Smooth muscle cell (in vitro differentiated cells): Measurements from ENCODE around the gene DPP4. TPM values are rescaled to one million over a fixed set of nuclear protein-coding genes. Genes with fewer than 3 reads are reported as not detected.
A peak's percentile ranks its signal among the peaks of the same experiment; 100 is the strongest.

Experiments used
- DNase-seq: peaks from one replicate; lab custom pipeline; 2025; ENCODE audit not compliant: unreplicated experiment; lab: John Stamatoyannopoulos, UW
- H2AFZ ChIP-seq: fragments of 200-600 bp; sonication (generic); 2 replicates; pipeline ENCODE4 v1.6.0; 2016; ENCODE audit warnings: antibody characterized with exemption, low read depth, mild to moderate bottlenecking
- H3F3A ChIP-seq: fragments of 200-600 bp; sonication (generic); 2 replicates; pipeline ENCODE4 v1.6.0; 2017; ENCODE audit warnings: antibody characterized with exemption, low read depth
- H3K27ac ChIP-seq: fragments of 200-600 bp; sonication (generic); 2 replicates; pipeline ENCODE4 v1.5.1; 2016; ENCODE audit warnings: low read depth, mild to moderate bottlenecking
- H3K27me3 ChIP-seq: fragments of 200-600 bp; sonication (generic); 2 replicates; pipeline ENCODE4 v1.6.1; 2016; ENCODE audit warnings: low read depth, mild to moderate bottlenecking
- H3K36me3 ChIP-seq: fragments of 200-600 bp; sonication (generic); 2 replicates; pipeline ENCODE4 v1.5.1; 2016; ENCODE audit warnings: low read depth
- H3K4me1 ChIP-seq: fragments of 200-600 bp; sonication (generic); 2 replicates; pipeline ENCODE4 v1.5.1; 2016; ENCODE audit warnings: low read depth
- H3K4me2 ChIP-seq: fragments of 200-600 bp; sonication (generic); 2 replicates; pipeline ENCODE4 v1.6.0; 2016; ENCODE audit warnings: mild to moderate bottlenecking
- H3K4me3 ChIP-seq: fragments of 200-600 bp; sonication (generic); 2 replicates; pipeline ENCODE4 v1.5.1; 2016; ENCODE audit warnings: mild to moderate bottlenecking
- H3K79me2 ChIP-seq: fragments of 200-600 bp; sonication (generic); 2 replicates; pipeline ENCODE4 v1.6.0; 2016; ENCODE audit warnings: low read depth, mild to moderate bottlenecking
- H3K9ac ChIP-seq: fragments of 200-600 bp; sonication (generic); 2 replicates; pipeline ENCODE4 v1.6.0; 2016; ENCODE audit warnings: low read depth
- H3K9me3 ChIP-seq: fragments of 200-600 bp; sonication (generic); replicated peaks from 2 replicates; pipeline ENCODE4 v1.5.1; 2016; ENCODE audit warnings: low read depth
- H4K20me1 ChIP-seq: fragments of 200-600 bp; sonication (generic); 2 replicates; pipeline ENCODE4 v1.6.0; 2016; ENCODE audit warnings: low read depth
- WGBS: methylation state at CpG from one replicate; pipeline ENCODE4 v1.1.7; 2016; ENCODE audit warnings: low lambda C conversion rate; 5-methylcytosine and 5-hydroxymethylcytosine counted together
- polyA plus RNA-seq: library from polyadenylated mRNA; unstranded; fragments of >200 nt; fragmentation: Nextera tagmentation; extraction: Ambion mirVana; gene quantifications from 2 replicates; pipeline ENCODE4 v1.2.1, GENCODE V29; 2016
- total RNA-seq: library from RNA; depleted of rRNA; stranded (reverse); fragments of >200 nt; gene quantifications from 2 replicates; pipeline ENCODE4 v1.2.3, GENCODE V29; 2014
- TF ChIP-seq, protein P1 (sequence below): fragments of 200-600 bp; sonication (generic); IDR thresholded peaks from 2 replicates; pipeline ENCODE4 v1.5.1; 2017; ENCODE audit warnings: borderline replicate concordance, mild to moderate bottlenecking, antibody characterized with exemption; ENCODE audit not compliant: insufficient read depth, poor library complexity, severe bottlenecking

The DPP4 gene
- total and polyA plus RNA-seq, 2 experiments from 2014 or later, result 17.6 to 32.0 TPM

DNA sequence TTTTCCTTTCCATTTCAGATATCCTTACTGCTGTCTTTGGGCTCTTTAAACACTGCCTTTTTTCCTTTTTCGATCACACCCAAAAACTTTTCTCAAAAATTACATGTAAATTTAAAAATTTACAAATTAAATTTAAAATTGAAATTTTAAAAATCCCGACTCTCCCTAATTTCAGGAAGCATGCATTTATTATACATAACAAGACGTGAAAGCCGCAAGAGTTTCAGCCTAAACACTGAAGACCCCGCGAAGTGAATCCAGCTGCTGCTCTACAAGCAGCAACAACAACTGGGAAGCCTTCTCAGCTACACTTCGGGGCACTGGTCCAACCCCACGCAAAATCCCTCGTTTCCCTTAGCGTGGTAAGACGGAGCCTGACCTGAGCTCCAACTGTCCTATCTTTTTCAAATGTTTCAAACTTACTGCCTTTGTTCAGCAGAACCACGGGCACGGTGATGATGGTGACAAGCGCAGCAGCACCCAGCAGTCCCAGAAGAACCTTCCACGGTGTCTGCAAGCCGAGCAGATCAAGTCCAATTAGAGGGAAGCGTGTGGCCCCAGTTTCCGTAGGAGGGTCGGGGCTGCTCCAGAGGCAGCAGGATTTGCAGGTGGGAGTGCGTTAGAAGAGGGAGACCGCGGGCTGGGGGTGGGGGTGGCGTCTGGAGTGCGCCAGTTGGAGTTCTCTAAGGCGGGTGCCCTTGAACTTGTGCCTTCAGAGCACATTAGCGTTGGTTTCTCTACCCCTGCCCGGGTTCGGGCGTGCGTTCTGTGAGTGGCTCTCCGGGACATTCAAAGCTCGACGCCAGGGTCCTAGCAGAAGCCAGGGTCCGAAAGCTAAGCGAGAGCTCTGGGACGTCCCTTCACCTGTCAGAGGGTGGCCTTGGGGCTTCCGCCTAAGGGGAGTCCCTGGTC, 783 bp downstream of the DPP4 start:
- Histone ChIP-seq H3K9me3 (no peaks in the 10 kb centered on the region), H3K4me3 (peak overlapping the region; percentile 53), H3K4me2 (peak overlapping the region; percentile 92), H3K4me1 (peaks cover 8% of the 10 kb centered on the region), H3K27me3 (no peaks in the 10 kb centered on the region), H2AFZ (peak overlapping the region; percentile 64), H3K27ac (peak overlapping the region; percentile 67), H3K9ac (no peak overlapping the region), H3F3A (peaks cover 3% of the 10 kb centered on the region), H3K36me3 (no peaks in the 10 kb centered on the region), H4K20me1 (no peaks in the 10 kb centered on the region), H3K79me2 (no peaks in the 10 kb centered on the region)
- WGBS, result 17% methylated on average over 37 of the region's 37 CpGs
- DNase-seq, result no peak
- TF ChIP-seq, protein P1, sequence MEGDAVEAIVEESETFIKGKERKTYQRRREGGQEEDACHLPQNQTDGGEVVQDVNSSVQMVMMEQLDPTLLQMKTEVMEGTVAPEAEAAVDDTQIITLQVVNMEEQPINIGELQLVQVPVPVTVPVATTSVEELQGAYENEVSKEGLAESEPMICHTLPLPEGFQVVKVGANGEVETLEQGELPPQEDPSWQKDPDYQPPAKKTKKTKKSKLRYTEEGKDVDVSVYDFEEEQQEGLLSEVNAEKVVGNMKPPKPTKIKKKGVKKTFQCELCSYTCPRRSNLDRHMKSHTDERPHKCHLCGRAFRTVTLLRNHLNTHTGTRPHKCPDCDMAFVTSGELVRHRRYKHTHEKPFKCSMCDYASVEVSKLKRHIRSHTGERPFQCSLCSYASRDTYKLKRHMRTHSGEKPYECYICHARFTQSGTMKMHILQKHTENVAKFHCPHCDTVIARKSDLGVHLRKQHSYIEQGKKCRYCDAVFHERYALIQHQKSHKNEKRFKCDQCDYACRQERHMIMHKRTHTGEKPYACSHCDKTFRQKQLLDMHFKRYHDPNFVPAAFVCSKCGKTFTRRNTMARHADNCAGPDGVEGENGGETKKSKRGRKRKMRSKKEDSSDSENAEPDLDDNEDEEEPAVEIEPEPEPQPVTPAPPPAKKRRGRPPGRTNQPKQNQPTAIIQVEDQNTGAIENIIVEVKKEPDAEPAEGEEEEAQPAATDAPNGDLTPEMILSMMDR, result no peak

DNA sequence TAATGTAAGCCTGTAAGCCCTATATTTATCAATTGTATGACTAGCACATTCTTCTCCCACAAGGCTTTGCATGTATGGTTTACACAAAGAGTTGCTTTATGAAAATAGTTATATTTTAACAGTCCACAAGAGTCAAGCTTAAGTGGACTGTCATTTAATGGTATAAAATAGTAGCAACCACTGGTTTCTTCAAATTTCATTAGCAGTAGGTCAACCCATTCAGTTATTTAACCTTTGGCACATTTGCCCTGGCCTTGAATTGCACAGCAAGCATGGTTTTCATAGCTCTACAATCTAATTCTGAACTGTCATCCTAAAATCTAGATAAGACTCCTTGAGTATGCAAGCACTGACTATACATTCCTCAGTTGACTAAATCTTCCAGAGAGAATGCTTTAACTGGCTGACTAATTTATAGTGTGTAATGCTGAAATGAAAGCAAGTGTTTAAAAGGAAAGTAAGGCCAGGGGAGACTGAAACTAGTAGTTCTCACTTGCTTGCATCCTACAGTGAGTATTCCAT, 1.8 kb downstream of the DPP4 start:
- Histone ChIP-seq H3K4me1 (peaks cover 8% of the 10 kb centered on the region), H3K9ac (no peak overlapping the region), H3K9me3 (no peaks in the 10 kb centered on the region), H3K4me2 (peak overlapping the region; percentile 92), H3K27me3 (no peaks in the 10 kb centered on the region), H4K20me1 (no peaks in the 10 kb centered on the region), H3K36me3 (no peaks in the 10 kb centered on the region), H3K4me3 (peak overlapping the region; percentile 53), H3K79me2 (no peaks in the 10 kb centered on the region), H3K27ac (peak overlapping the region; percentile 67), H3F3A (peaks cover 3% of the 10 kb centered on the region), H2AFZ (no peak overlapping the region)
- TF ChIP-seq, protein P1, result no peak
- no peak for DNase-seq

DNA sequence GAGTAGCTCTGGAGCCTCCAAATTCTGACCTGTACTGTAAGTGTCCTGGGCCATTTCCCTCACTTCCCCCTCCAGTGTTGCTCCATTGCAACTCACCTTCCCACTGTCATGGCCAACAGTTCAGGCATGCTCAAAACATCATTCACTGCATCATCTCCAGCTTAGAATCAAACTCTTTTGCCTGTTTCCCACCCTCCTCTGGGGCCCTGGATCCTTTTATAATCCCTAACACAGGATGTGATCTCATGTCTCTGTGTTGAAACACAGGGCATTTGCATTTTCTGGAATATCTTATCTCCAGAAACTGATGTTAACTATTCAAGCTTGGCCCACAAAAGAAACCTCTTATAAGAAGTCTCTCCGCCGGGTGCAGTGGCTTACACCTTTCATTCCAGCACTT, 3.0 kb downstream of the DPP4 start:
- no peaks in the 10 kb centered on the region for H3K79me2 ChIP-seq
- no peak overlapping the region for H3K9ac ChIP-seq
- peak overlapping the region; percentile 67 for H3K27ac ChIP-seq
- peaks cover 8% of the 10 kb centered on the region for H3K4me1 ChIP-seq
- 47% methylated on average over 2 of the region's 2 CpGs for WGBS
- no peaks in the 10 kb centered on the region for H3K27me3 ChIP-seq
- TF ChIP-seq, protein P1, result no peak
- peak overlapping the region; percentile 53 for H3K4me3 ChIP-seq
- H3K36me3 ChIP-seq, result no peaks in the 10 kb centered on the region
- no peaks in the 10 kb centered on the region for H4K20me1 ChIP-seq
- H3K9me3 ChIP-seq, result no peaks in the 10 kb centered on the region
- no peak for DNase-seq
- H3K4me2 ChIP-seq, result peak overlapping the region; percentile 92
- peaks cover 3% of the 10 kb centered on the region for H3F3A ChIP-seq
- no peak overlapping the region for H2AFZ ChIP-seq
